Measurements from ENCODE around the gene IMMP2L.

DNA sequence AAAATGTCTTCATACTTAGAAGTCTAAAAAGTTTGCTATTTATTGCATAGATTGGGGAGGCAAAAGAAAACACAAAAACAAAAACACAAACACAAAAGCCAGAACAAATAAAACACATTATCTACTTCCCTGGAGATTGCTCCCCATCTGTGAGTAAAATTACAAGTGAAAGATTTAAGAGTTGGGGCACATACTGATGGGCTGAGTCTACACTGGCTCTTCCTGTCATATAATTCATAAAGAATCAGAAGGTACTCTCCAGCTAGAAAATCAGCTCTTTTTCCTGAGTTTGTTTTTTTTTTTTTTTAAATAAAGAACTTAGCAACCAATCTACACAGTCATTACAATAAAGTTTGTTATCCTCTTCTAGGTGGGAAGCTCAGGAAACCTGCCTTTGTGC is 663.8 kb downstream of the IMMP2L start:
- no peak for TF ChIP-seq IRF1 (CRISPR knock-in tag; IDR thresholded peaks at IDR 0.05; ENCODE audit: low read depth)
- no peak for TF ChIP-seq YY1 (IDR thresholded peaks at IDR 0.05; ENCODE audit: insufficient read depth, insufficient replicate concordance, low read depth, low read length)
- TF ChIP-seq ZNF34 (CRISPR knock-in tag; IDR thresholded peaks at IDR 0.05; ENCODE audit: borderline replicate concordance) = no peak
- TF ChIP-seq ZNF230 (CRISPR knock-in tag; IDR thresholded peaks at IDR 0.05) = no peak
- no peak for TF ChIP-seq EZH2 (conservative IDR thresholded peaks at IDR 0.05; ENCODE audit: low read depth, low read length)
- no peak for TF ChIP-seq KDM6A (CRISPR knock-in tag; IDR thresholded peaks at IDR 0.05; ENCODE audit: low read depth)
- no peak for TF ChIP-seq KLF13 (CRISPR knock-in tag; IDR thresholded peaks at IDR 0.05)
- TF ChIP-seq PCBP1 (IDR thresholded peaks at IDR 0.05; ENCODE audit: borderline replicate concordance, low read depth, low read length) = no peak
- no peak for TF ChIP-seq CTCF (CRISPR knock-in tag; IDR thresholded peaks at IDR 0.05)
- no peak for TF ChIP-seq NCOA2 (CRISPR knock-in tag; IDR thresholded peaks at IDR 0.05)
- no peak for TF ChIP-seq ZNF891 (CRISPR knock-in tag; IDR thresholded peaks at IDR 0.05)
- no peak for TF ChIP-seq FOSL1 (CRISPR knock-in tag; IDR thresholded peaks at IDR 0.05; ENCODE audit: borderline replicate concordance)

All from HepG2 (cell line).